HUES6 (cell line): ENCODE measurements around the gene ABCB1.

ENCODE experiments used
- H3K27ac ChIP-seq: 2 replicates; pipeline ENCODE4 v1.7.0; 2013; ENCODE audit warnings: low read depth, mild to moderate bottlenecking, low read length, inconsistent platforms
- H3K27me3 ChIP-seq: 2 replicates; pipeline ENCODE4 v1.6.1; 2013; ENCODE audit warnings: low read length; ENCODE audit not compliant: control insufficient read depth, insufficient read depth
- H3K36me3 ChIP-seq: 2 replicates; pipeline ENCODE4 v1.6.1; 2013; ENCODE audit warnings: low read length; ENCODE audit not compliant: control insufficient read depth, insufficient read depth
- H3K4me1 ChIP-seq: 2 replicates; pipeline ENCODE4 v1.6.1; 2013; ENCODE audit warnings: low read length; ENCODE audit not compliant: control insufficient read depth, insufficient read depth
- H3K4me3 ChIP-seq: 2 replicates; pipeline ENCODE4 v1.5.1; 2013; ENCODE audit warnings: low read depth, low read length
- H3K9ac ChIP-seq: one replicate; pipeline ENCODE4 v1.6.1; 2013; ENCODE audit warnings: mild to moderate bottlenecking, low read length
- H3K9me3 ChIP-seq: 2 replicates; pipeline ENCODE4 v1.6.1; 2013; ENCODE audit warnings: low read depth, low read length; ENCODE audit not compliant: control insufficient read depth, insufficient read depth

Gene ABCB1

GRCh38 chr7:87513735-87514335, 86.8 kb downstream of the ABCB1 start:
- Histone ChIP-seq H3K27me3 (no peaks in the 10 kb centered on the region), H3K4me1 (no peaks in the 10 kb centered on the region; the same call in 1 of the 2 replicates), H3K9ac (no peak overlapping the region), H3K9me3 (no peaks in the 10 kb centered on the region), H3K27ac (no peak overlapping the region), H3K36me3 (no peaks in the 10 kb centered on the region), H3K4me3 (no peak overlapping the region)

- H3K4me3 ChIP-seq, result no peak overlapping the region
- H3K4me1 ChIP-seq, result no peaks in the 10 kb centered on the region; the same call in 1 of the 2 replicates
- H3K27ac ChIP-seq, result no peak overlapping the region
- H3K9me3 ChIP-seq, result no peaks in the 10 kb centered on the region
- no peak overlapping the region for H3K9ac ChIP-seq
- no peaks in the 10 kb centered on the region for H3K36me3 ChIP-seq
- no peaks in the 10 kb centered on the region for H3K27me3 ChIP-seq
Measured at GRCh38 chr7:87512906-87513305, 87.8 kb downstream of the ABCB1 start.

GRCh38 chr7:87511510-87511909, 89.2 kb downstream of the ABCB1 start:
- Histone ChIP-seq H3K4me3 (no peak overlapping the region), H3K9ac (no peak overlapping the region), H3K36me3 (no peaks in the 10 kb centered on the region), H3K9me3 (no peaks in the 10 kb centered on the region), H3K27me3 (no peaks in the 10 kb centered on the region), H3K4me1 (no peaks in the 10 kb centered on the region; the same call in 1 of the 2 replicates), H3K27ac (no peak overlapping the region)

GRCh38 chr7:87510411-87510875, 90.2 kb downstream of the ABCB1 start:
- Histone ChIP-seq H3K27ac (no peak overlapping the region), H3K4me3 (no peak overlapping the region), H3K4me1 (no peaks in the 10 kb centered on the region; the same call in 1 of the 2 replicates), H3K9ac (no peak overlapping the region), H3K27me3 (no peaks in the 10 kb centered on the region), H3K36me3 (no peaks in the 10 kb centered on the region), H3K9me3 (no peaks in the 10 kb centered on the region)

- no peak overlapping the region for H3K4me3 ChIP-seq
- no peaks in the 10 kb centered on the region; the same call in 1 of the 2 replicates for H3K4me1 ChIP-seq
- H3K36me3 ChIP-seq, result no peaks in the 10 kb centered on the region
- no peaks in the 10 kb centered on the region for H3K9me3 ChIP-seq
- no peak overlapping the region for H3K9ac ChIP-seq
- H3K27me3 ChIP-seq, result no peaks in the 10 kb centered on the region
- no peak overlapping the region for H3K27ac ChIP-seq
Measured at GRCh38 chr7:87507446-87507845, 93.2 kb downstream of the ABCB1 start.

GRCh38 chr7:87506246-87507180, 94.2 kb downstream of the ABCB1 start:
- Histone ChIP-seq H3K36me3 (no peaks in the 10 kb centered on the region), H3K9me3 (no peaks in the 10 kb centered on the region)

GRCh38 chr7:87505557-87506245, 95.0 kb downstream of the ABCB1 start:
- no peak overlapping the region for H3K9ac ChIP-seq
- no peak overlapping the region for H3K4me3 ChIP-seq
- H3K27ac ChIP-seq, result no peak overlapping the region

More at GRCh38 chr7:87506246-87507180, 94.2 kb downstream of the ABCB1 start:
- Histone ChIP-seq H3K4me3 (no peak overlapping the region), H3K4me1 (no peaks in the 10 kb centered on the region; the same call in 1 of the 2 replicates), H3K9ac (no peak overlapping the region), H3K27ac (no peak overlapping the region), H3K27me3 (no peaks in the 10 kb centered on the region)

GRCh38 chr7:87505122-87505521, 95.6 kb downstream of the ABCB1 start:
- no peak overlapping the region for H3K9ac ChIP-seq
- no peak overlapping the region for H3K4me3 ChIP-seq
- no peaks in the 10 kb centered on the region for H3K9me3 ChIP-seq
- no peak overlapping the region for H3K27ac ChIP-seq
- no peaks in the 10 kb centered on the region for H3K27me3 ChIP-seq
- no peaks in the 10 kb centered on the region for H3K36me3 ChIP-seq
- no peaks in the 10 kb centered on the region for H3K4me1 ChIP-seq

More at GRCh38 chr7:87505557-87506245, 95.0 kb downstream of the ABCB1 start:
- no peaks in the 10 kb centered on the region for H3K36me3 ChIP-seq
- no peaks in the 10 kb centered on the region for H3K27me3 ChIP-seq
- no peaks in the 10 kb centered on the region for H3K4me1 ChIP-seq
- no peaks in the 10 kb centered on the region for H3K9me3 ChIP-seq

- no peak overlapping the region for H3K27ac ChIP-seq
- no peak overlapping the region for H3K9ac ChIP-seq
- H3K27me3 ChIP-seq, result no peaks in the 10 kb centered on the region
- H3K4me3 ChIP-seq, result no peak overlapping the region
- no peaks in the 10 kb centered on the region for H3K9me3 ChIP-seq
- H3K4me1 ChIP-seq, result no peaks in the 10 kb centered on the region
- no peaks in the 10 kb centered on the region for H3K36me3 ChIP-seq
Measured at GRCh38 chr7:87499494-87499893, 101.2 kb downstream of the ABCB1 start.

- H3K27me3 ChIP-seq, result no peaks in the 10 kb centered on the region
- H3K4me1 ChIP-seq, result no peaks in the 10 kb centered on the region
- no peaks in the 10 kb centered on the region for H3K36me3 ChIP-seq
- no peak overlapping the region for H3K4me3 ChIP-seq
- no peaks in the 10 kb centered on the region for H3K9me3 ChIP-seq
- H3K9ac ChIP-seq, result no peak overlapping the region
- no peak overlapping the region for H3K27ac ChIP-seq
Measured at GRCh38 chr7:87498893-87499292, 101.8 kb downstream of the ABCB1 start.
